CD8-positive, alpha-beta memory T cell (primary cell): ENCODE measurements around the gene GLA. TPM values are rescaled to one million over a fixed set of nuclear protein-coding genes. Genes with fewer than 3 reads are reported as not detected.
A peak's percentile ranks its signal among the peaks of the same experiment; 100 is the strongest.

Source experiments
- CTCF ChIA-PET: fragments of 350-600 bp; sonication (Branson Sonifier 250); formaldehyde crosslinking; loops from one replicate; lab custom pipeline; 2021; ENCODE audit warnings: antibody characterized with exemption; lab: Charles Lee
- POLR2A ChIA-PET: fragments of 350-600 bp; sonication (Branson Sonifier 250); formaldehyde crosslinking; loops from one replicate; lab custom pipeline; 2021; ENCODE audit warnings: antibody characterized with exemption; lab: Charles Lee
- DNase-seq, 5 donors: peaks; one replicate each; pipeline versions ENCODE4 v3.0.0 to v3.0.0-alpha.2; 2020 to 2022; ENCODE audit warnings: mixed read lengths in 1 of 5
- H3K27ac ChIP-seq: one replicate; pipeline ENCODE4 v1.7.0; 2013; ENCODE audit warnings: low read depth, mild to moderate bottlenecking, low read length, moderate library complexity
- H3K27me3 ChIP-seq: 2 replicates; pipeline ENCODE4 v1.7.0; 2013; ENCODE audit warnings: low read length, mild to moderate bottlenecking; ENCODE audit not compliant: insufficient read depth, poor library complexity, severe bottlenecking
- H3K36me3 ChIP-seq: 2 replicates; pipeline ENCODE4 v1.7.0; 2013; ENCODE audit warnings: mild to moderate bottlenecking, low read length, moderate library complexity; ENCODE audit not compliant: insufficient read depth
- H3K4me1 ChIP-seq: 2 replicates; pipeline ENCODE4 v1.7.0; 2013; ENCODE audit warnings: mild to moderate bottlenecking, low read length, moderate library complexity; ENCODE audit not compliant: insufficient read depth
- H3K4me3 ChIP-seq: 2 replicates; pipeline ENCODE4 v1.7.0; 2013; ENCODE audit warnings: mild to moderate bottlenecking, low read length
- H3K9me3 ChIP-seq: 2 replicates; pipeline ENCODE4 v1.7.0; 2013; ENCODE audit warnings: mild to moderate bottlenecking, low read length
- H3K27ac Mint-ChIP-seq, 8 donors: one replicate each; pipeline ENCODE4 v1.8.0; 2020 to 2021; ENCODE audit warnings: mixed read lengths in 8 of 8, mild to moderate bottlenecking in 6 of 8, inconsistent platforms in 3 of 8, moderate library complexity in 3 of 8
- H3K27me3 Mint-ChIP-seq, 2 donors: one replicate each; pipeline ENCODE4 v1.8.0; 2020 to 2021; ENCODE audit warnings: mixed read lengths in 2 of 2, mild to moderate bottlenecking in 1 of 2, moderate library complexity in 1 of 2
- H3K36me3 Mint-ChIP-seq, 3 donors: one replicate each; pipeline ENCODE4 v1.8.0; 2020 to 2021; ENCODE audit warnings: mixed read lengths in 3 of 3, inconsistent platforms in 1 of 3, mild to moderate bottlenecking in 1 of 3
- H3K4me1 Mint-ChIP-seq, 3 donors: one replicate each; pipeline ENCODE4 v1.8.0; 2020 to 2021; ENCODE audit warnings: mixed read lengths in 3 of 3, inconsistent platforms in 1 of 3, mild to moderate bottlenecking in 1 of 3
- H3K4me3 Mint-ChIP-seq, 7 donors: one replicate each; pipeline ENCODE4 v1.8.0; 2020 to 2021; ENCODE audit warnings: mixed read lengths in 7 of 7, mild to moderate bottlenecking in 6 of 7, moderate library complexity in 4 of 7, inconsistent platforms in 2 of 7
- H3K9me3 Mint-ChIP-seq, 5 donors: one replicate each; pipeline ENCODE4 v1.8.0; 2020 to 2022; ENCODE audit warnings: mixed read lengths in 5 of 5, mild to moderate bottlenecking in 3 of 5, moderate library complexity in 2 of 5, inconsistent platforms in 1 of 5
- polyA plus RNA-seq: library from polyadenylated mRNA; unstranded; fragments of 300-500 nt; fragmentation: Illumina TruSeq; gene quantifications from one replicate; pipeline ENCODE4 v1.2.3, GENCODE V29; 2021
- total RNA-seq, 2 experiments: library from RNA; stranded (reverse); gene quantifications; one replicate each; pipeline ENCODE4 v1.2.3, GENCODE V29; 2021

The GLA gene
- total and polyA plus RNA-seq, 3 experiments from 2014 or later: 17.0 to 44.2 (median 43.3) TPM

GRCh38 chrX:101410461-101410860, 2.7 kb upstream of the GLA start:
- H3K4me1 Mint-ChIP-seq: peaks cover 36 to 69% (median 60%) of the 10 kb centered on the region in 3 donors
- H3K27ac ChIP-seq: no peak overlapping the region
- no peaks in the 10 kb centered on the region for H3K9me3 ChIP-seq
- no peak overlapping the region for H3K4me3 ChIP-seq
- peaks cover 6% of the 10 kb centered on the region for H3K36me3 ChIP-seq
- H3K4me3 Mint-ChIP-seq: peak overlapping the region; percentile 37 to 92 (median 59)
- peak overlapping the region; percentile 47 to 93 (median 83) for H3K27ac Mint-ChIP-seq
- H3K4me1 ChIP-seq: peaks cover 26% of the 10 kb centered on the region
- peaks cover 0 to 10% of the 10 kb centered on the region in 2 donors for H3K27me3 Mint-ChIP-seq
- H3K36me3 Mint-ChIP-seq: peaks cover 0 to 31% (median 3%) of the 10 kb centered on the region in 3 donors
- no peaks in the 10 kb centered on the region for H3K9me3 Mint-ChIP-seq
- ChIA-PET CTCF (no interaction called here), POLR2A (no interaction called here)
- H3K27me3 ChIP-seq: no peaks in the 10 kb centered on the region
- peak in 1 of 5 donors; percentile 31 for DNase-seq

DNA sequence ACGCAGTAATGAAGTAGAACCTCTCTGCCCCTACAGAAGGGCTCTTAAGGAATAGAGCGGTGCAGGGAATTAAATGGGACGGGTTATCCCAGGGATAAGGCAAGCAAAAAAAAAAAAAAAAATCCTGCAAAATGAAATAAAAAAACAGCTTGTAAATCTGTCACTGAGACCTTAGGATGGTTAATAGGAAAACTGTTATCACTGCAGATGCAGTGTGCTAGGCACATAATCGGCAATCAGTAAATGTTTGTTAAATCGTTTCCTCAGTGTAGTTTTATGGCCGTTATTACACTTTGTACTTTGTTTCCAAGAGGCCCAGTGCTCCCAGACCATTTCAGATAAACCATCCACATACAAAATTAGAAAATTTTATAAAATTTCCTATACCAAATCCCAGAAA, 1.3 kb upstream of the GLA start:
- DNase-seq: no peak
- peaks cover 33 to 64% (median 55%) of the 10 kb centered on the region in 3 donors for H3K4me1 Mint-ChIP-seq
- H3K27ac ChIP-seq: peak overlapping the region; percentile 95
- POLR2A ChIA-PET: no interaction called here
- no peaks in the 10 kb centered on the region for H3K9me3 ChIP-seq
- peaks cover 0 to 10% of the 10 kb centered on the region in 2 donors for H3K27me3 Mint-ChIP-seq
- peaks cover 21% of the 10 kb centered on the region for H3K4me1 ChIP-seq
- H3K9me3 Mint-ChIP-seq: peaks cover 0 to 1% (median 0%) of the 10 kb centered on the region in 5 donors
- H3K4me3 Mint-ChIP-seq: peak overlapping the region; percentile 90 to 99 (median 93)
- CTCF ChIA-PET: no interaction called here
- H3K36me3 Mint-ChIP-seq: peaks cover 0 to 30% (median 4%) of the 10 kb centered on the region in 3 donors
- H3K4me3 ChIP-seq: peak overlapping the region; percentile 95
- H3K27ac Mint-ChIP-seq: peak overlapping the region; percentile 65 to 99 (median 99)
- no peaks in the 10 kb centered on the region for H3K27me3 ChIP-seq
- peaks cover 6% of the 10 kb centered on the region for H3K36me3 ChIP-seq

DNA sequence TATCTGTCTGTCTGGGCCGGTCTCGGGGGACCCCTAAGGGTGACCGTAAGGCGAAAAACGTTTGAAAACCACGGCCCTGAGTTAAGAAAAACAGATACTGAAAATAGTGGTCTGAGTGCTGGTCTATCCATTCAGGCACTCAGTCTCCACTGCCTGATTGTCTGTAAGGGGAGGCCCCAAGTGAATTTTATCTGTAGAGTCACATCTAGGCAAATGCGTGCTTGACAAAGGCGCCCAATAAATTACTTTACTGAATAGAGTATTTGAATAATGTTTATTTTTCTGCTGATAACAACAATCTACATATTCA, 762 bp upstream of the GLA start:
- POLR2A ChIA-PET: no interaction called here
- peaks cover 0 to 31% (median 5%) of the 10 kb centered on the region in 3 donors for H3K36me3 Mint-ChIP-seq
- Histone ChIP-seq H3K9me3 (no peaks in the 10 kb centered on the region), H3K4me1 (peaks cover 21% of the 10 kb centered on the region), H3K27me3 (no peaks in the 10 kb centered on the region), H3K4me3 (peak overlapping the region; percentile 95), H3K36me3 (peaks cover 6% of the 10 kb centered on the region), H3K27ac (peak overlapping the region; percentile 95)
- H3K27ac Mint-ChIP-seq: peak overlapping the region; percentile 93 to 99 (median 99)
- H3K4me1 Mint-ChIP-seq: peaks cover 33 to 60% (median 50%) of the 10 kb centered on the region in 3 donors
- CTCF ChIA-PET: no interaction called here
- peaks cover 0 to 10% of the 10 kb centered on the region in 2 donors for H3K27me3 Mint-ChIP-seq
- no peak for DNase-seq
- H3K4me3 Mint-ChIP-seq: peak overlapping the region; percentile 90 to 99 (median 93)
- peaks cover 0 to 1% (median 0%) of the 10 kb centered on the region in 5 donors for H3K9me3 Mint-ChIP-seq

- Mint-ChIP-seq H3K27ac (peak overlapping the region; percentile 93 to 99 (median 99)), H3K36me3 (peaks cover 0 to 26% (median 4%) of the 10 kb centered on the region in 3 donors), H3K27me3 (peaks cover 0 to 10% of the 10 kb centered on the region in 2 donors), H3K4me1 (peaks cover 26 to 47% (median 38%) of the 10 kb centered on the region in 3 donors), H3K4me3 (peak overlapping the region; percentile 90 to 99 (median 93)), H3K9me3 (peaks cover 0 to 1% (median 0%) of the 10 kb centered on the region in 5 donors)
- H3K27me3 ChIP-seq: no peaks in the 10 kb centered on the region
- peaks cover 4% of the 10 kb centered on the region for H3K36me3 ChIP-seq
- CTCF ChIA-PET: no interaction called here
- peaks cover 21% of the 10 kb centered on the region for H3K4me1 ChIP-seq
- no peaks in the 10 kb centered on the region for H3K9me3 ChIP-seq
- POLR2A ChIA-PET: interaction anchor here (1.3 kb wide), 1 partner anchor 59 kb away, joined by 3 read pairs; the partner anchor contains the start of gene TIMM8A
- DNase-seq: no peak
- peak overlapping the region; percentile 95 for H3K4me3 ChIP-seq
- H3K27ac ChIP-seq: peak overlapping the region; percentile 95
Observed at GRCh38 chrX:101407167-101407747, 468 bp downstream of the GLA start.

DNA sequence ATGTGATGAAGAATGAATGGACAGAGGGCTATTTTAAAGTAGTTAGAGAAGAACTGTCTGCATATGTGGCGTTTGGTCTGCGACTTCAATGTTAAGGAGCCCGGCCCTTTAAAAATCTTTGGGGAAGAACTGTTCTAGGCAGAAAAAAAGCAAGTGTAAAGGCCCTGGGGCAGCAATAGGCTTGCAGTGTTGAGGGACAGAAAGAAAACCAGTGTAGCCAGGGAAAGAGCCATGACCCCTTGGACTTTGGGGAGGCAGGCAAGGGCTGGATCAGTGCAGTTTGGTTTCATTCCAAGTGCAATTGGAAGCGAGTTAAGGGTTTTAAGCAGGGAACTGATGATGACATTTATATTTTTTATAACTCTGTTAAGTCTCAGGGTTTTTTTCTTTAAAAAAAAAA, 7.9 kb downstream of the GLA start:
- Mint-ChIP-seq H3K36me3 (peaks cover 0 to 46% (median 4%) of the 10 kb centered on the region in 3 donors), H3K9me3 (peaks cover 0 to 1% (median 0%) of the 10 kb centered on the region in 5 donors), H3K4me1 (peaks cover 0 to 6% (median 0%) of the 10 kb centered on the region in 3 donors), H3K27me3 (peaks cover 0 to 2% of the 10 kb centered on the region in 2 donors), H3K4me3 (no peak overlapping the region), H3K27ac (peak overlapping the region in 2 of 8 donors; percentile 33 to 54)
- H3K4me3 ChIP-seq: no peak overlapping the region
- ChIA-PET POLR2A (no interaction called here), CTCF (interaction anchor here (2.3 kb wide), 1 partner anchor 9 kb away, joined by 7 read pairs; the partner anchor contains the start of gene RPL36A)
- H3K9me3 ChIP-seq: no peaks in the 10 kb centered on the region
- no peaks in the 10 kb centered on the region for H3K27me3 ChIP-seq
- H3K36me3 ChIP-seq: no peaks in the 10 kb centered on the region
- H3K27ac ChIP-seq: no peak overlapping the region
- DNase-seq: no peak
- no peaks in the 10 kb centered on the region for H3K4me1 ChIP-seq

DNA sequence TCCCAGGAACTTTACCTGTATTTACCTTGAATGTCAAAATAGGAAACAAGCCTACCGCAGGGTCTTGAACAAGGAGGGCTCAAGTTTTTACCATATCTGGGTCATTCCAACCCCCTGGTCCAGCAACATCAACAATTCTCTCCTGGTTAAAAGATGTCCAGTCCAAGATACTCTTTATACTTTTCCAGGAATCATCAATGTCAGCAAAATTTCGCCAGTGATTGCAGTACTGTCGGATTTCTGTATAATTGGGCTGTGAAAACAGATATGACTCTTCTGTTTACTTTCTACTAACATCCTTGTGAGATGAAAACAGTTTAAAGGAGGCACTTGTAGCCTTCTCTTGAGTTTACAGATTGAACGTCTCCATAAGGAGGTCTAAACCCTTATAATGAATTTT, 9.0 kb downstream of the GLA start:
- no peak overlapping the region for H3K4me3 ChIP-seq
- H3K9me3 ChIP-seq: no peaks in the 10 kb centered on the region
- no peak for DNase-seq
- Mint-ChIP-seq H3K27me3 (peaks cover 0 to 2% of the 10 kb centered on the region in 2 donors), H3K4me1 (peaks cover under 1 to 12% (median 2%) of the 10 kb centered on the region in 3 donors), H3K4me3 (no peak overlapping the region), H3K27ac (peak overlapping the region in 1 of 8 donors; percentile 6), H3K9me3 (no peaks in the 10 kb centered on the region), H3K36me3 (peaks cover 0 to 48% (median 2%) of the 10 kb centered on the region in 3 donors)
- POLR2A ChIA-PET: no interaction called here
- H3K27ac ChIP-seq: no peak overlapping the region
- peaks cover 1% of the 10 kb centered on the region for H3K36me3 ChIP-seq
- no peaks in the 10 kb centered on the region for H3K27me3 ChIP-seq
- no peaks in the 10 kb centered on the region for H3K4me1 ChIP-seq
- CTCF ChIA-PET: no interaction called here

DNA sequence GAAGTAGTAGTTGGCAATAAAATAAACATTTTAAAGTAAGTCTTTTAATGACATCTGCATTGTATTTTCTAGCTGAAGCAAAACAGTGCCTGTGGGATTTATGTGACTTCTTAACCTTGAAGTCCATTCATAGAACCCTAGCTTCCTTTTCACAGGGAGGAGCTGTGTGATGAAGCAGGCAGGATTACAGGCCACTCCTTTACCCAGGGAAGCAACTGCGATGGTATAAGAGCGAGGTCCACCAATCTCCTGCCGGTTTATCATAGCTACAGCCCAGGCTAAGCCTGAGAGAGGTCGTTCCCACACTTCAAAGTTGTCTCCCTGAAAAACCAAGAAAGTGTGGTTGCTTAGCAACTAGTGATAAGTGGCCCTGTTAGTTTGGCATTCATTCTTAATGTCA, 9.9 kb downstream of the GLA start:
- no peaks in the 10 kb centered on the region for H3K27me3 ChIP-seq
- Mint-ChIP-seq H3K9me3 (no peaks in the 10 kb centered on the region), H3K27me3 (peaks cover 0 to 4% of the 10 kb centered on the region in 2 donors), H3K36me3 (peaks cover 0 to 53% (median 2%) of the 10 kb centered on the region in 3 donors), H3K4me1 (peaks cover 5 to 20% (median 11%) of the 10 kb centered on the region in 3 donors), H3K27ac (no peak overlapping the region), H3K4me3 (no peak overlapping the region)
- ChIA-PET POLR2A (no interaction called here), CTCF (no interaction called here)
- H3K9me3 ChIP-seq: no peaks in the 10 kb centered on the region
- no peak overlapping the region for H3K4me3 ChIP-seq
- peaks cover 5% of the 10 kb centered on the region for H3K36me3 ChIP-seq
- H3K27ac ChIP-seq: no peak overlapping the region
- DNase-seq: no peak
- H3K4me1 ChIP-seq: no peaks in the 10 kb centered on the region

- H3K4me1 ChIP-seq: peaks cover 9% of the 10 kb centered on the region
- no peaks in the 10 kb centered on the region for H3K9me3 ChIP-seq
- no peak for DNase-seq
- peaks cover 0 to 1% of the 10 kb centered on the region in 2 donors for H3K27me3 Mint-ChIP-seq
- H3K36me3 ChIP-seq: peaks cover 8% of the 10 kb centered on the region
- ChIA-PET POLR2A (interaction anchor here (0.7 kb wide), 1 partner anchor 62 kb away, joined by 3 read pairs; no protein-coding TSS in a partner anchor), CTCF (no interaction called here)
- peaks cover 24 to 37% (median 29%) of the 10 kb centered on the region in 3 donors for H3K4me1 Mint-ChIP-seq
- peak overlapping the region in 6 of 8 donors; percentile 0 to 69 (median 6) for H3K27ac Mint-ChIP-seq
- no peaks in the 10 kb centered on the region for H3K9me3 Mint-ChIP-seq
- no peak overlapping the region for H3K4me3 ChIP-seq
- no peak overlapping the region for H3K27ac ChIP-seq
- H3K36me3 Mint-ChIP-seq: peaks cover 0 to 56% (median 0%) of the 10 kb centered on the region in 3 donors
- no peaks in the 10 kb centered on the region for H3K27me3 ChIP-seq
- no peak overlapping the region for H3K4me3 Mint-ChIP-seq
Observed at GRCh38 chrX:101395789-101396188, 11.9 kb downstream of the GLA start.
